Astrocyte of the spinal cord (primary cell): ENCODE data around the gene ZNF776.
A peak's percentile ranks its signal among the peaks of the same experiment; 100 is the strongest.

Source experiments
- DNase-seq: peaks from one replicate; pipeline ENCODE4 v3.0.0; 2011; ENCODE audit warnings: low read depth, low spot score
- H3K4me3 ChIP-seq: 2 replicates; pipeline ENCODE4 v1.5.1; 2011; ENCODE audit warnings: low read depth, mild to moderate bottlenecking, low read length, moderate library complexity
- in situ Hi-C: cut with HindIII; loops from 2 replicates; pipeline ENCODE4 v1.10.0; 2017; ENCODE audit warnings: low sequenced_read_pairs
- TF ChIP-seq, protein P1 (sequence below): IDR thresholded peaks from 2 replicates; pipeline ENCODE4 v1.5.1; 2012; ENCODE audit warnings: low read depth, mild to moderate bottlenecking, low read length, inconsistent platforms

The ZNF776 gene

DNA sequence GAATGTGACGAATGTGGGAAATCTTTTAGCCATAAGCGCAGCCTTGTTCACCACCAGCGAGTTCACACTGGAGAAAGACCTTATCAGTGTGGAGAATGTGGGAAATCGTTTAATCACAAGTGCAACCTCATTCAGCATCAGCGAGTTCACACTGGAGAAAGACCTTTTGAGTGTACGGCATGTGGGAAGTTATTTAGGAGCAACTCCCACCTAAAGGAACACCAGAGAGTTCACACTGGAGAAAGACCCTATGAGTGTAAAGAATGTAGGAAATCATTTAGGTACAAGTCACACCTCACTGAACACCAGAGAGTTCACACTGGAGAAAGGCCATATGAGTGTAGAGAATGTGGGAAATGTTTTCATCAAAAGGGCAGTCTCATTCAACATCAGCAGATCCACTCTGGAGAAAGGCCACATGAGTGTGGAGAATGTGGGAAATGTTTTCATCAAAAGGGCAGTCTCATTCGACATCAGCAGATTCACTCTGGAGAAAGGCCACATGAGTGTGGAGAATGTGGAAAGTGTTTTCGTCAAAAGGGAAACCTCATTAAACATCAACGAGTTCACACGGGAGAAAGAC lies 7.6 kb downstream of the ZNF776 start:
- no peak for DNase-seq
- H3K4me3 ChIP-seq: no peak overlapping the region
- in situ Hi-C loops: no loop called here
- TF ChIP-seq, protein P1, sequence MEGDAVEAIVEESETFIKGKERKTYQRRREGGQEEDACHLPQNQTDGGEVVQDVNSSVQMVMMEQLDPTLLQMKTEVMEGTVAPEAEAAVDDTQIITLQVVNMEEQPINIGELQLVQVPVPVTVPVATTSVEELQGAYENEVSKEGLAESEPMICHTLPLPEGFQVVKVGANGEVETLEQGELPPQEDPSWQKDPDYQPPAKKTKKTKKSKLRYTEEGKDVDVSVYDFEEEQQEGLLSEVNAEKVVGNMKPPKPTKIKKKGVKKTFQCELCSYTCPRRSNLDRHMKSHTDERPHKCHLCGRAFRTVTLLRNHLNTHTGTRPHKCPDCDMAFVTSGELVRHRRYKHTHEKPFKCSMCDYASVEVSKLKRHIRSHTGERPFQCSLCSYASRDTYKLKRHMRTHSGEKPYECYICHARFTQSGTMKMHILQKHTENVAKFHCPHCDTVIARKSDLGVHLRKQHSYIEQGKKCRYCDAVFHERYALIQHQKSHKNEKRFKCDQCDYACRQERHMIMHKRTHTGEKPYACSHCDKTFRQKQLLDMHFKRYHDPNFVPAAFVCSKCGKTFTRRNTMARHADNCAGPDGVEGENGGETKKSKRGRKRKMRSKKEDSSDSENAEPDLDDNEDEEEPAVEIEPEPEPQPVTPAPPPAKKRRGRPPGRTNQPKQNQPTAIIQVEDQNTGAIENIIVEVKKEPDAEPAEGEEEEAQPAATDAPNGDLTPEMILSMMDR: no peak

DNA sequence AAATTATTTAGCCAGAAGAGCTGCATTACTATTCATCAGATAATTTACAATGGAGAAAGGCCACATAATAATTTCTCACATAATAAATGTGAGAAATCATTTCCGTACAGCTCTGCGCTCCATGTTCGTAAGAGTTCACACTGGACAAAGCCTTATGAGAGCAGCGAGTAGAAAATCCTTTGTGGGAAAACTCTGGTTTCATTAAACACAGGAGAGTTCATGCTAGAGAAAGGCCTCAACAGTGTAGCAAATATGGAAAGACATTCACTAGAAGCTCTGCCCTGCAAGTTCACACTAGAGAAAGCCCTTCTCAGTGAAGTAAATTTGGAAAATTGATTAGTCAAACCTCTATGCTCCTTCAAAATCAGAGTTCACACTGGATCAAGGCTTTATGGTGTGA lies 8.4 kb downstream of the ZNF776 start:
- in situ Hi-C loops: no loop called here
- no peak for DNase-seq
- H3K4me3 ChIP-seq: no peak overlapping the region
- TF ChIP-seq, protein P1: no peak

DNA sequence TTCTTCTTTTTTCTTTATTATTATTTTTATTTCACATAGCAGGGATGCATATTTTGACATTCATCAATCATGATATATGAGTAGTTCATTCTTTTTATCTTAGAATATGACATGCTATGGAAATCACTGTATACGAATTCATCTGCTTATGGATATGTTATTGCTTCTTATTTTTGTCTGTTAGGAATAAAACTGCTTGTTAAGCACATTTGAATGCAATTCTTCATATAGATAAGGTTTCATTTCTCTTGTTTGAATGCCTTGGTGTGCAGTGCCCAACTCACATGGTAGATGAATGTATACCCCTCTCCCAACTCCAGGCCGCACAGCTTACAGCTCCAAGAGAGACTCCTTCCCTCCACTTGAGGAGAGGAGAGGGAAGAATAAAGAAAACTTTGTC lies 11.3 kb downstream of the ZNF776 start:
- in situ Hi-C loops: no loop called here
- no peak for DNase-seq
- H3K4me3 ChIP-seq: no peak overlapping the region
- TF ChIP-seq, protein P1: no peak

DNA sequence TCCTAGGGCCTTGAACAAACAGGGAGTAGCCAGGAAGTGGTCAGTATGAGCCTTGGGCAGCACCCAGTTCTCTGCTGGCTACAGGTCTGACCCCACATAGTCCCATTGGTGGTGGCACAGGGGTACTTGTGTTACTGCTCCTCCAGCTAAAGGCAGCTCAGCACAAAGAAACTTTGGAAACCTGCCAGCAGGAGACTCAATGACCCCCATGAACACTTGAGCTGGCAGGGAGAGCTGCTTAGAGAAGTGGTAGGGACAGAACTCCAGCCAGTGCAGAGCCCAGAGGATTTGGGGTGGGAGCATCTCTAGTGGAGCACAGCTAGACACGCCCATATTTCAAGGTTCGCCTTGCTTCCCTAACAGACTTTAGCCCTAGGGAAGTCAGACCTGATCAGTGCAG lies 12.5 kb downstream of the ZNF776 start:
- no peak overlapping the region for H3K4me3 ChIP-seq
- in situ Hi-C loops: no loop called here
- TF ChIP-seq, protein P1: no peak
- DNase-seq: no peak

DNA sequence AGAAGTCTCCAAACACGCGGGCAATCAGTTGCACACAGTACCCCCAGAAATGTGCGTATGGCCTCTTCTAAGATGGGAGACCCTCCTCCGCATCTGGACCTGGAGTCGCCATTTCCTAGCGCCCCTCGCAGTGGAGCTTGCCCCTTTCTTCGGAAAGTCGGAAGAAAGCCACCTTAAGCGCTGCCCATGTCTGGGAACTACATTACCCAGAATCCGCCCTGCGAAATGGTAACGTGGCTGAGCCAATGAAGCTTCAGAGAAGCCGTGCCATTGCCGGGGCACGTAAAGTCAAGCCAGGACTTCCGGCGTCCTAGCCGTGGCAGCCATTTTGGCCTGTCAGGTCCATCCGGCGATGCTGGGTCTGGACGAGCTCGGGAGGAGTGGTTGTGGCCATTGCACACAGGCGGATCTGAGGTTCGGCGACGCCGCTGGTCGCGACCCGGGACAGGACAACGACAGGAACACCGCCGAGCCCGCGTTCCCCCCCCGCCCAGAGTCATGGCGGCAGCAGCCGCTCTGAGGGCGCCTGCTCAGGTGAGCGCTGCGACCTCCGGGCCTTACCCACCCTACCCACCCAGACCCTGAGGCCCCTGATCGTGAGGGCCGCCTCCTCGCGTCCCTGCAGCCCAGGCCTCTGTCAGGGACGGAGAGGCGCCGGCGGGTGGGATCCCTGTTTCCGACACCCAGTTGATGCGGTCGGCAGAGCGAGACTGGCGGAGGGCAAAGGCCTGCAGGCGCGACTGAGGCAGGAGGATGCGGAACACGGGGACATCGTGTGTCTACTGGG lies 22.9 kb downstream of the ZNF776 start, which contains the start of gene ZNF586:
Gene ZNF586 (plus strand): TSS at position 332 of the 787 bp plus-strand sequence. CDS start 167 bp downstream, at position 499.
- in situ Hi-C loops: no loop called here
- TF ChIP-seq, protein P1: no peak
- H3K4me3 ChIP-seq: peak within 1 kb of the TSS; percentile 86
- DNase-seq: peak; percentile 93

DNA sequence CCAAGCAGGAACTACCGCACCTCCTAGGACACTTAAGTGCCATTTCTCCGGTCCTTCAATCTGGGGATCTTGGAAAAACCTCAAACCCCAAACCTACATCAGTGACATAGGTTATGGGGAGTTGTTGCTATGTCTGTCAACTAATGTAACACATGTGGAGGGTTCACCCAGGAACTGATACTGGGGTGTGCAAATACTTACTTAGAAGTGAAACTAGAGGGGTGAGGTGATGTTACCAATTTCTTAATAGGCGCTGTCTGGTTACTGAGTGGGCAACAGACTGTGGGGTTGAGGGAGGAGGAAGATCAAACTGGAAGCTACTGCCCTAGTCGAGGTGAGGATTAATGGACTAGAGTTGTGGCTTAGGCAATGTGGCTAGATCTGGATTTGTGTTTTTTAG lies 24.8 kb downstream of the ZNF776 start:
- in situ Hi-C loops: no loop called here
- H3K4me3 ChIP-seq: no peak overlapping the region
- TF ChIP-seq, protein P1: no peak
- no peak for DNase-seq
